ENCODE measurements around the gene RABL6.

RABL6 gene

GRCh38 chr9:136762221-136762691 is 45.5 kb upstream of the RABL6 start:
- TF ChIP-seq FOXP2 (optimal IDR thresholded peaks at IDR 0.05; ENCODE audit: borderline replicate concordance, extremely low read depth, extremely low read length, insufficient read depth) (no peak), TAF1 (IDR thresholded peaks at IDR 0.05; ENCODE audit: borderline replicate concordance, insufficient read depth, low read length) (no peak), POLR2AphosphoS5 (IDR thresholded peaks at IDR 0.05; ENCODE audit: low read depth, low read length) (no peak), SIN3A (IDR thresholded peaks at IDR 0.05; ENCODE audit: borderline replicate concordance, insufficient read depth, low read length) (no peak), REST (IDR thresholded peaks at IDR 0.05; ENCODE audit: insufficient read depth in 1 of 2, low read depth in 2 of 2, low read length in 2 of 2) (no peak)

GRCh38 chr9:136762915-136763648 is 44.7 kb upstream of the RABL6 start:
- TF ChIP-seq FOXP2 (optimal IDR thresholded peaks at IDR 0.05; ENCODE audit: borderline replicate concordance, extremely low read depth, extremely low read length, insufficient read depth), result no peak
- TF ChIP-seq POLR2AphosphoS5 (IDR thresholded peaks at IDR 0.05; ENCODE audit: low read depth, low read length), result no peak
- TF ChIP-seq SIN3A (IDR thresholded peaks at IDR 0.05; ENCODE audit: borderline replicate concordance, insufficient read depth, low read length), result no peak
- TF ChIP-seq TAF1 (IDR thresholded peaks at IDR 0.05; ENCODE audit: borderline replicate concordance, insufficient read depth, low read length), result no peak
- no peak for TF ChIP-seq REST (IDR thresholded peaks at IDR 0.05; ENCODE audit: insufficient read depth in 1 of 2, low read depth in 2 of 2, low read length in 2 of 2)

GRCh38 chr9:136763649-136764035 is 44.1 kb upstream of the RABL6 start:
- TF ChIP-seq REST (IDR thresholded peaks at IDR 0.05; ENCODE audit: insufficient read depth in 1 of 2, low read depth in 2 of 2, low read length in 2 of 2) (no peak), SIN3A (IDR thresholded peaks at IDR 0.05; ENCODE audit: borderline replicate concordance, insufficient read depth, low read length) (no peak), POLR2AphosphoS5 (IDR thresholded peaks at IDR 0.05; ENCODE audit: low read depth, low read length) (no peak), TAF1 (IDR thresholded peaks at IDR 0.05; ENCODE audit: borderline replicate concordance, insufficient read depth, low read length) (no peak), FOXP2 (optimal IDR thresholded peaks at IDR 0.05; ENCODE audit: borderline replicate concordance, extremely low read depth, extremely low read length, insufficient read depth) (no peak)

DNA sequence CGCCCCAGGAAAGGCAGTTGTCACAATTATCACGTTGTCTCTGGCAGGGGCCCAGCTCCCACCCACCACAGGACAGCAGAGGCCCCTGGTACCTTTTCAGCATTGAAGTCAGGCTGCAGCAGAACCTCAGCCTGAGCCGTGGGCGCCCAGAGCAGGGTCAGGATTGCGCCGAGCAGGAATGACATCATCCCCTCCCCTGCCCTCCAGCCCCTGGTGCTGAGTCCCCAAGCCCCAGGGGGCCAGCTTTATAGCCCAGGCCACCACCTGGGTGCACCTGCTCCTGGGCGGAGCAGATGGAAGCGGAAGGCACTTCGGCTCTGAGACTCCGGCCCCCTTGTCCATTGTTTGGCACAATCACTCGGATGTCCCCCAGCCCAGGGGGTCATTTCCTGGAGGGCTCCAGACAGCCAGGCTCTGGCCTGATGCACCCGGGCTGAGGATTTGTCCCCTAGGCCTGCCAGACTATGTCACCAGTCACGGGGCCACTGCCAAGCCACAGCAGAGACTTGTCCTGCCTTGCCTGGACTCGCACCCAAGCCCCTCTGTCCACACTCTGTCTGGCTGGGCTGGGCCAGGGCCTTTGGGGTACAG is 43.4 kb upstream of the RABL6 start, which contains the start of gene LCN15:
TSS of gene LCN15 (minus strand) at position 218 of the 591 bp plus-strand sequence. CDS start at position 188, 30 bp downstream.
- TF ChIP-seq TAF1 (IDR thresholded peaks at IDR 0.05; ENCODE audit: borderline replicate concordance, insufficient read depth, low read length) (no peak), FOXP2 (optimal IDR thresholded peaks at IDR 0.05; ENCODE audit: borderline replicate concordance, extremely low read depth, extremely low read length, insufficient read depth) (no peak)

DNA sequence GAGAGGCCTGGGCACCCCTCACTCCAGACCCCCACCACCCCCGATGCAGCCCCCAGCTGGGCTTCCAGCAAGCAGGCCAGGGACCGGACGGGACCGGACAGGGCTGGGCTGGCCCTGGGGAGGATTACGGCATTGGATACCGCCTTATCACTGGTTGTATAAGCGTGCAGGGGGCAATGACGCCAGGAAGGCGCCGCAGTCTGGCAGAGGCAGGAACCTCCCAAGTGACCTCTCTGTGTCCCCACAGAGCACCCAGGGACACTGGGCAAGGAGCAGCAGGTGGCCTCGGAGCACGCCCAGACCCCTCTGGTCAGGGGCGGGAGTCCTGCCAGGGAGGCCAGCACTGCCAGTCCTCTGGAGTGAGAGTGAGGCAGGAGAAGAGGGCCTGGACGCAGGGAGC is 42.7 kb upstream of the RABL6 start:
- TF ChIP-seq SIN3A (IDR thresholded peaks at IDR 0.05; ENCODE audit: borderline replicate concordance, insufficient read depth, low read length) (no peak), POLR2AphosphoS5 (IDR thresholded peaks at IDR 0.05; ENCODE audit: low read depth, low read length) (no peak), TAF1 (IDR thresholded peaks at IDR 0.05; ENCODE audit: borderline replicate concordance, insufficient read depth, low read length) (no peak), REST (IDR thresholded peaks at IDR 0.05; ENCODE audit: insufficient read depth in 1 of 2, low read depth in 2 of 2, low read length in 2 of 2) (no peak), FOXP2 (optimal IDR thresholded peaks at IDR 0.05; ENCODE audit: borderline replicate concordance, extremely low read depth, extremely low read length, insufficient read depth) (no peak)

Measured in PFSK-1 (cell line).